Activated T-cell treated with anti-CD3 and anti-CD28 coated beads, Interleukin-2, amount 50 U/mL, for 48 hours (primary cell): ENCODE results near the gene DOCK6.
"Not testable (repeated sequence)": the region's sequence is repeated elsewhere in the genome, so short reads cannot be mapped to it uniquely, and the experiment has no call there.

Experiments
- DNase-seq, 2 experiments: peaks; one replicate each; pipeline ENCODE4 v3.0.0-alpha.2; 2020

DOCK6 gene

GRCh38 chr19:11168568-11168967, 93.8 kb downstream of the DOCK6 start:
- DNase-seq = no peak

GRCh38 chr19:11166281-11167142, 95.8 kb downstream of the DOCK6 start:
- no peak for DNase-seq

- no peak for DNase-seq
Observed at GRCh38 chr19:11165486-11166030, 96.8 kb downstream of the DOCK6 start.

GRCh38 chr19:11164879-11165406, 97.4 kb downstream of the DOCK6 start:
- DNase-seq = no peak

GRCh38 chr19:11164296-11164695, 98.0 kb downstream of the DOCK6 start:
- no peak for DNase-seq

- DNase-seq = not testable (repeated sequence)
Observed at GRCh38 chr19:11160440-11160768, 101.9 kb downstream of the DOCK6 start.

- no peak for DNase-seq
Observed at GRCh38 chr19:11159598-11160439, 102.5 kb downstream of the DOCK6 start.

GRCh38 chr19:11155373-11156120, 106.8 kb downstream of the DOCK6 start, which contains the start of gene SPC24:
Gene SPC24 (minus strand): TSS chr19:11155782. CDS start chr19:11155776, 6 bp downstream.
- DNase-seq = peak; percentile 94 to 95

- DNase-seq = no peak
Observed at GRCh38 chr19:11154683-11155047, 107.7 kb downstream of the DOCK6 start.

- no peak for DNase-seq
Observed at GRCh38 chr19:11152318-11153062, 109.8 kb downstream of the DOCK6 start.

- DNase-seq = no peak
Observed at GRCh38 chr19:11151181-11151580, 111.1 kb downstream of the DOCK6 start.
